Thoracic aorta (tissue), 2 donors: ENCODE results near the gene NOP16. TPM values are rescaled to one million over a fixed set of nuclear protein-coding genes. Genes with fewer than 3 reads are reported as not detected.

ENCODE experiments used
- ATAC-seq: fragments of 150-250 bp; one replicate; pipeline ENCODE4 v1.8.0; 2017; ENCODE audit warnings: low read depth; ENCODE audit not compliant: insufficient number of reproducible peaks, low FRiP score
- DNase-seq: peaks from one replicate; pipeline ENCODE4 v3.0.0-alpha.2; 2020; ENCODE audit warnings: low spot score
- H3K27ac ChIP-seq, 2 donors: fragments of 200-600 bp; sonication (generic); 1 replicate in 1 of 2; 2 replicates in 1 of 2; pipeline ENCODE4 v1.5.1; 2016; ENCODE audit warnings: mild to moderate bottlenecking in 2 of 2, moderate library complexity in 2 of 2
- H3K27me3 ChIP-seq: fragments of 200-600 bp; sonication (generic); replicated peaks from 2 replicates; pipeline ENCODE4 v1.6.0; 2016; ENCODE audit warnings: mild to moderate bottlenecking; ENCODE audit not compliant: insufficient read depth
- H3K36me3 ChIP-seq: fragments of 200-600 bp; sonication (generic); one replicate; pipeline ENCODE4 v1.5.1; 2016
- H3K4me1 ChIP-seq, 2 donors: fragments of 200-600 bp; sonication (generic); 1 replicate in 1 of 2; 2 replicates in 1 of 2; pipeline versions ENCODE4 v1.5.1 to v1.6.0; 2016; ENCODE audit warnings: low read depth in 2 of 2, mild to moderate bottlenecking in 1 of 2; ENCODE audit not compliant: control insufficient read depth in 1 of 2
- H3K4me3 ChIP-seq: fragments of 200-600 bp; sonication (generic); 2 replicates; pipeline ENCODE4 v1.5.1; 2016; ENCODE audit warnings: mild to moderate bottlenecking
- H3K9me3 ChIP-seq: fragments of 200-600 bp; sonication (generic); 2 replicates; pipeline ENCODE4 v1.5.1; 2016
- CTCF ChIP-seq: fragments of 200-600 bp; sonication (generic); IDR thresholded peaks from one replicate; pipeline ENCODE4 v1.5.1; 2019; ENCODE audit warnings: antibody characterized with exemption
- total RNA-seq, 2 donors: library from RNA; depleted of rRNA; stranded (reverse); fragments of >200 nt; gene quantifications; one replicate each; pipeline versions ENCODE4 v1.1.0 to v1.2.3, GENCODE V29; 2016

The NOP16 gene
- total RNA-seq, 2 donors from 2014 or later, result 6.3 to 12.6 TPM

- no peak for ATAC-seq
- H3K4me1 ChIP-seq, result no peaks in the 10 kb centered on the region
- DNase-seq, result no peak
- peaks cover 25% of the 10 kb centered on the region for H3K36me3 ChIP-seq
- H3K27ac ChIP-seq, result no peak overlapping the region
- no peaks in the 10 kb centered on the region for H3K9me3 ChIP-seq
- no peak overlapping the region for H3K4me3 ChIP-seq
- TF ChIP-seq CTCF, result no peak
- H3K27me3 ChIP-seq, result no peaks in the 10 kb centered on the region
Measured at GRCh38 chr5:176396330-176396729, 7.9 kb upstream of the NOP16 start.

GRCh38 chr5:176394881-176395675, 6.7 kb upstream of the NOP16 start:
- peaks cover 0 to 2% of the 10 kb centered on the region in 2 donors for H3K4me1 ChIP-seq
- H3K9me3 ChIP-seq, result no peaks in the 10 kb centered on the region
- peaks cover 26% of the 10 kb centered on the region for H3K36me3 ChIP-seq
- H3K4me3 ChIP-seq, result no peak overlapping the region
- TF ChIP-seq CTCF, result no peak
- ATAC-seq (no peak), DNase-seq (no peak)
- H3K27ac ChIP-seq, result no peak overlapping the region
- H3K27me3 ChIP-seq, result no peaks in the 10 kb centered on the region

- Histone ChIP-seq H3K36me3 (peaks cover 26% of the 10 kb centered on the region), H3K27me3 (no peaks in the 10 kb centered on the region), H3K27ac (no peak overlapping the region), H3K9me3 (no peaks in the 10 kb centered on the region), H3K4me3 (no peak overlapping the region), H3K4me1 (peaks cover 4 to 8% of the 10 kb centered on the region in 2 donors)
- TF ChIP-seq CTCF, result no peak
- DNase-seq (no peak), ATAC-seq (no peak)
Measured at GRCh38 chr5:176394096-176394495, 5.7 kb upstream of the NOP16 start.

- no peaks in the 10 kb centered on the region for H3K27me3 ChIP-seq
- peaks cover 23% of the 10 kb centered on the region for H3K36me3 ChIP-seq
- peaks cover 7 to 14% of the 10 kb centered on the region in 2 donors for H3K4me1 ChIP-seq
- no peaks in the 10 kb centered on the region for H3K9me3 ChIP-seq
- no peak for TF ChIP-seq CTCF
- no peak for DNase-seq
- H3K27ac ChIP-seq, result no peak overlapping the region
- no peak overlapping the region for H3K4me3 ChIP-seq
- ATAC-seq, result no peak
Measured at GRCh38 chr5:176392526-176392925, 4.1 kb upstream of the NOP16 start.

- Histone ChIP-seq H3K9me3 (no peaks in the 10 kb centered on the region), H3K4me3 (no peak overlapping the region), H3K36me3 (peaks cover 22% of the 10 kb centered on the region), H3K27ac (no peak overlapping the region), H3K4me1 (peaks cover 9 to 19% of the 10 kb centered on the region in 2 donors), H3K27me3 (no peaks in the 10 kb centered on the region)
- no peak for DNase-seq
- TF ChIP-seq CTCF, result no peak
- no peak for ATAC-seq
Measured at GRCh38 chr5:176391999-176392398, 3.6 kb upstream of the NOP16 start.
